Measurements from ENCODE around the gene FAT1. TPM values are rescaled to one million over a fixed set of nuclear protein-coding genes. Genes with fewer than 3 reads are reported as not detected.

Gene FAT1
- total RNA-seq, 1 donor from 2014 or later, result 106 TPM

DNA sequence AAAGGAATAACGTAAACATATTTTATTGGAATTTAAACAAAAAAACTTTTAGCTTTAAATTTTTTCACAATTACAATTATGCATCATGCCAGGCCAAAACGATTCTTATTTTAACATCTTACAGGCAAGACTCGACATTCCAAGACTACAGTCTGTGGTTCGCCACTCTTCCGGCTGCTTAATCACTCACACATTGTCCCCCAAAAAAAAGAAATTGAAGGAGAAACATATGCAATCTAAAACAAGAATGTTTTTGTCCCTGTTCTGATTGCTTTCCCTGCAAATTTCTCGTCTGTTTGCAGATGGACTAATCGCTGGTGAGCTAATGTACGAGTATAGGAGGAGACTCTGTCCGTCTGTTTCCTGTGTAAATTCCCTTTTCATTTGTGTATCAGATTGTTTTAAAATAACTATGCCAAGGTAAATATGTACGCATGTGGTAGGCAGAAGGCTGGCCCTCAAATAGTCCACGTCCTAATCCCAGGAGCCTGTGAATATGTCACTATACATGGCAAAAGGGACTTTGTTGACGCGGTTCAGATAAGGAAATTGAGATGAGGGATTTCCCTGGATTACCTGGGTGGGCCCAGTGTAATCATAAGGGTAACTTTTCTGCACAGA is 130.6 kb downstream of the FAT1 start:
- TF ChIP-seq, protein P1, sequence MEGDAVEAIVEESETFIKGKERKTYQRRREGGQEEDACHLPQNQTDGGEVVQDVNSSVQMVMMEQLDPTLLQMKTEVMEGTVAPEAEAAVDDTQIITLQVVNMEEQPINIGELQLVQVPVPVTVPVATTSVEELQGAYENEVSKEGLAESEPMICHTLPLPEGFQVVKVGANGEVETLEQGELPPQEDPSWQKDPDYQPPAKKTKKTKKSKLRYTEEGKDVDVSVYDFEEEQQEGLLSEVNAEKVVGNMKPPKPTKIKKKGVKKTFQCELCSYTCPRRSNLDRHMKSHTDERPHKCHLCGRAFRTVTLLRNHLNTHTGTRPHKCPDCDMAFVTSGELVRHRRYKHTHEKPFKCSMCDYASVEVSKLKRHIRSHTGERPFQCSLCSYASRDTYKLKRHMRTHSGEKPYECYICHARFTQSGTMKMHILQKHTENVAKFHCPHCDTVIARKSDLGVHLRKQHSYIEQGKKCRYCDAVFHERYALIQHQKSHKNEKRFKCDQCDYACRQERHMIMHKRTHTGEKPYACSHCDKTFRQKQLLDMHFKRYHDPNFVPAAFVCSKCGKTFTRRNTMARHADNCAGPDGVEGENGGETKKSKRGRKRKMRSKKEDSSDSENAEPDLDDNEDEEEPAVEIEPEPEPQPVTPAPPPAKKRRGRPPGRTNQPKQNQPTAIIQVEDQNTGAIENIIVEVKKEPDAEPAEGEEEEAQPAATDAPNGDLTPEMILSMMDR (IDR thresholded peaks at IDR 0.05), result no peak
- H3K36me3 ChIP-seq, result peaks cover 75% of the 10 kb centered on the region
- intact Hi-C loops (cut with DNase I), result no loop called here
- no peaks in the 10 kb centered on the region for H3K27me3 ChIP-seq (ENCODE audit: low read depth)
- H3K9me3 ChIP-seq, result no peaks in the 10 kb centered on the region
- H3K27ac ChIP-seq, result no peak overlapping the region
- H3K4me1 ChIP-seq, result no peaks in the 10 kb centered on the region
- DNase-seq, result no peak
- no peak overlapping the region for H3K4me3 ChIP-seq
- no peak for ATAC-seq

DNA sequence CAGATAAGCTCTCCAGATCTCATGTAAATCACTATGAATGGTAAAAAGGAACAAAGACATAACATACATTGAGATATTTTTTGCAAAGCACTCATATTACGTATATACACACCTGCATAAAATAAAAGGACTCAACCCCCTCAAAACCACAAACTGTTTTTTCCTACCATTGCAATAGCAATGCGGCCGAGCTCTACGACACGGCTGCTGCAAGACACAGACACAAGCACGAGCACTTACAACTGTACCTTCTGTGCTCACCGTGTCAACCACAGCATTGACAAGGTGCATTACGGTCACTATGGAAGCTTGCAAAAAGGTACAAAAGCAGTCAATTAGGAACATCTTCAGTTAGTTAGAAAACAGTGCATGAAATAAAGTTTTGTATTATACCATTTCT is 131.2 kb downstream of the FAT1 start:
- Histone ChIP-seq H3K27ac (no peak overlapping the region), H3K9me3 (no peaks in the 10 kb centered on the region), H3K4me1 (no peaks in the 10 kb centered on the region), H3K27me3 (ENCODE audit: low read depth) (no peaks in the 10 kb centered on the region), H3K36me3 (peaks cover 69% of the 10 kb centered on the region), H3K4me3 (no peak overlapping the region)
- ATAC-seq, result no peak
- intact Hi-C loops (cut with DNase I), result no loop called here
- no peak for DNase-seq
- TF ChIP-seq, protein P1 (IDR thresholded peaks at IDR 0.05), result no peak

DNA sequence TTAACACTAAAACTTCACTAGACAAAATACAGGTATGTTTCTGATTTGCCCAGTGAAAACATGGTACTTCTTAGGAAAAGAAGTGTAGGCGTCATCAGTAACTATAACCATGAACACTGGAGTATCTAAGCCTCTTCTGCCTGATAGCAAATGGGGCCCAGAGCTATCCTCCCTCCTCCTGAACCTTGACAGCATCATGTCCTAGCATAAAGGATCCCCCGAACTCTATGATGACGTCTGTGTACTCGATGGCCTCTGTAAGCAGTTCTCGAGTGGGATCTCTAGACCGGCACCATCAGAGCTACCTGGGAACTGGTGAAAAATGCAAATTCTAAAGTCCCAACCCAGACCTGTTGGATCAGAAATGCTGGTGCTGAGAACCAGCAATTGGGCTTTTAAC is 132.0 kb downstream of the FAT1 start:
- Histone ChIP-seq H3K27ac (no peak overlapping the region), H3K4me3 (no peak overlapping the region), H3K4me1 (no peaks in the 10 kb centered on the region), H3K27me3 (ENCODE audit: low read depth) (no peaks in the 10 kb centered on the region), H3K36me3 (peaks cover 61% of the 10 kb centered on the region), H3K9me3 (no peaks in the 10 kb centered on the region)
- intact Hi-C loops (cut with DNase I), result no loop called here
- DNase-seq, result no peak
- TF ChIP-seq, protein P1 (IDR thresholded peaks at IDR 0.05), result no peak
- ATAC-seq, result no peak

DNA sequence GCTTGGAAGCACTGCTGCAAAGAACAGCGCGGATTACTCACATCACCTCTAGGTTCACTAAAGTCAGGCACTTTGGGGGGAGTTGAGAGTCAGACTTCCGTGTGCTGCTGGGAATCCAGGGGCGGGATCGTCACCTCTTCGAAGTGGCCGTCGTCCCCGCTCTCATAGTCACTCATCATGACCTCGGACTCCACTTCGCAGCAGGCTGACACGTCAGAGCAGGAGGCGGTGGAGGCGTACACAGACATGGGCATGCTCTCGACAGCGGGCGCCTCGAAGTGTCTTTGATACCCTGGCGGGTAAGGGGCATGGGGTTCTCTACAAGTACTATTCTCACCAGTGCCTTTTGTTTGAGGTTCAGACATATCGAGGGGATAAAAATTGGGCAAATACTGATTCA is 135.2 kb downstream of the FAT1 start:
- no peak for ATAC-seq
- intact Hi-C loops (cut with DNase I), result loop anchor here (10.0 kb wide), 1 partner anchor 284 kb away; no protein-coding TSS in a partner anchor

DNA sequence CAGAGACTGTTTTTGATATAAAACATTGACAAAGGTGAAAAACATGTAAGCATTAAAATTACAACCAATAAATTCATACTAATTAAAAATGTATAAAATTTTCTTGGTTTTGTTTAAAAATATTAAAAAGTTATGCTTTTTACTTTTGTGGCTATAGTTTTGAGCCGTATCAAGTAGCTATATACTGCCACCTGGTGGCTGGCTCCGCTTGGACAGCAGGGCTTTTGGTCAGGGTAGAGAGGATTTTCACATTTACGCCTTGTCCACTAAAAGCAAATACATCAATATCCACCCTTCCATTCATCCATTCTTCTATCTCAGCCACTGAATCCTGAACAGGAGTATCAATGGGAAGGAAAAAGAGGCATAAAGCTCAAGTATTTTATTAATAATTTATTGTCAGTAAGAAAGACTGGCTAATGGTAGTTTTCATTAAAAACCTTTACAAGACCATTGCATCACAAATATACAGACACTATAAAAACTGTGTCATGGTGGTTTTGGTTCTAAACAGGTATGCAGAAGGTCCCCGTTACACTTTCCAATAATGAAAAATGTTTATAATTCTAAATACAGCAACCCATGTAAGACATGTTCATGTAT is 136.1 kb downstream of the FAT1 start:
- TF ChIP-seq, protein P1 (IDR thresholded peaks at IDR 0.05), result peak; percentile 92
- Histone ChIP-seq H3K27ac (no peak overlapping the region), H3K9me3 (no peaks in the 10 kb centered on the region), H3K4me1 (no peaks in the 10 kb centered on the region), H3K36me3 (peaks cover 25% of the 10 kb centered on the region), H3K27me3 (ENCODE audit: low read depth) (no peaks in the 10 kb centered on the region), H3K4me3 (no peak overlapping the region)
- ATAC-seq (peak; percentile 65 to 78), DNase-seq (peak; percentile 68)
- intact Hi-C loops (cut with DNase I), result loop anchor here (10.0 kb wide), 1 partner anchor 283 kb away; no protein-coding TSS in a partner anchor

More for the DNA sequence above, 135.2 kb downstream of the FAT1 start:
- TF ChIP-seq, protein P1 (IDR thresholded peaks at IDR 0.05), result no peak
- H3K4me3 ChIP-seq, result no peak overlapping the region
- no peak overlapping the region for H3K27ac ChIP-seq
- H3K36me3 ChIP-seq, result peaks cover 33% of the 10 kb centered on the region
- no peak for DNase-seq
- no peaks in the 10 kb centered on the region for H3K9me3 ChIP-seq
- H3K4me1 ChIP-seq, result no peaks in the 10 kb centered on the region
- H3K27me3 ChIP-seq (ENCODE audit: low read depth), result no peaks in the 10 kb centered on the region

Measured in lower lobe of right lung (tissue), 2 donors.